Smooth muscle cell (in vitro differentiated cells): ENCODE results near the gene MAN1B1. TPM values are rescaled to one million over a fixed set of nuclear protein-coding genes. Genes with fewer than 3 reads are reported as not detected.

Source experiments
- DNase-seq: peaks from one replicate; lab custom pipeline; 2025; ENCODE audit not compliant: unreplicated experiment; lab: John Stamatoyannopoulos, UW
- H2AFZ ChIP-seq: fragments of 200-600 bp; sonication (generic); 2 replicates; pipeline ENCODE4 v1.6.0; 2016; ENCODE audit warnings: antibody characterized with exemption, low read depth, mild to moderate bottlenecking
- H3F3A ChIP-seq: fragments of 200-600 bp; sonication (generic); 2 replicates; pipeline ENCODE4 v1.6.0; 2017; ENCODE audit warnings: antibody characterized with exemption, low read depth
- H3K27ac ChIP-seq: fragments of 200-600 bp; sonication (generic); 2 replicates; pipeline ENCODE4 v1.5.1; 2016; ENCODE audit warnings: low read depth, mild to moderate bottlenecking
- H3K27me3 ChIP-seq: fragments of 200-600 bp; sonication (generic); 2 replicates; pipeline ENCODE4 v1.6.1; 2016; ENCODE audit warnings: low read depth, mild to moderate bottlenecking
- H3K36me3 ChIP-seq: fragments of 200-600 bp; sonication (generic); 2 replicates; pipeline ENCODE4 v1.5.1; 2016; ENCODE audit warnings: low read depth
- H3K4me1 ChIP-seq: fragments of 200-600 bp; sonication (generic); 2 replicates; pipeline ENCODE4 v1.5.1; 2016; ENCODE audit warnings: low read depth
- H3K4me2 ChIP-seq: fragments of 200-600 bp; sonication (generic); 2 replicates; pipeline ENCODE4 v1.6.0; 2016; ENCODE audit warnings: mild to moderate bottlenecking
- H3K4me3 ChIP-seq: fragments of 200-600 bp; sonication (generic); 2 replicates; pipeline ENCODE4 v1.5.1; 2016; ENCODE audit warnings: mild to moderate bottlenecking
- H3K79me2 ChIP-seq: fragments of 200-600 bp; sonication (generic); 2 replicates; pipeline ENCODE4 v1.6.0; 2016; ENCODE audit warnings: low read depth, mild to moderate bottlenecking
- H3K9ac ChIP-seq: fragments of 200-600 bp; sonication (generic); 2 replicates; pipeline ENCODE4 v1.6.0; 2016; ENCODE audit warnings: low read depth
- H3K9me3 ChIP-seq: fragments of 200-600 bp; sonication (generic); replicated peaks from 2 replicates; pipeline ENCODE4 v1.5.1; 2016; ENCODE audit warnings: low read depth
- H4K20me1 ChIP-seq: fragments of 200-600 bp; sonication (generic); 2 replicates; pipeline ENCODE4 v1.6.0; 2016; ENCODE audit warnings: low read depth
- CTCF ChIP-seq: fragments of 200-600 bp; sonication (generic); IDR thresholded peaks from 2 replicates; pipeline ENCODE4 v1.5.1; 2017; ENCODE audit warnings: borderline replicate concordance, mild to moderate bottlenecking, antibody characterized with exemption; ENCODE audit not compliant: insufficient read depth, poor library complexity, severe bottlenecking
- WGBS: methylation state at CpG from one replicate; pipeline ENCODE4 v1.1.7; 2016; ENCODE audit warnings: low lambda C conversion rate; 5-methylcytosine and 5-hydroxymethylcytosine counted together
- polyA plus RNA-seq: library from polyadenylated mRNA; unstranded; fragments of >200 nt; fragmentation: Nextera tagmentation; extraction: Ambion mirVana; gene quantifications from 2 replicates; pipeline ENCODE4 v1.2.1, GENCODE V29; 2016
- total RNA-seq: library from RNA; depleted of rRNA; stranded (reverse); fragments of >200 nt; gene quantifications from 2 replicates; pipeline ENCODE4 v1.2.3, GENCODE V29; 2014

MAN1B1 gene
- total and polyA plus RNA-seq, 2 experiments from 2014 or later: 62.9 to 97.1 TPM

GRCh38 chr9:137127301-137128157 lies 40.7 kb downstream of the MAN1B1 start:
- Histone ChIP-seq H3K36me3 (no peaks in the 10 kb centered on the region), H3K79me2 (peaks cover 24% of the 10 kb centered on the region), H2AFZ (no peak overlapping the region), H3K9ac (no peak overlapping the region), H3K9me3 (no peaks in the 10 kb centered on the region), H3K27ac (no peak overlapping the region), H3K4me3 (peak overlapping the region; percentile 79), H3K27me3 (no peaks in the 10 kb centered on the region), H4K20me1 (peaks cover 24% of the 10 kb centered on the region), H3F3A (no peaks in the 10 kb centered on the region), H3K4me1 (peaks cover 5% of the 10 kb centered on the region), H3K4me2 (no peak overlapping the region)
- no peak for DNase-seq
- WGBS: 85% methylated on average over 24 of the region's 24 CpGs
- TF ChIP-seq CTCF: no peak

- H3K4me2 ChIP-seq: peak overlapping the region; percentile 90
- no peaks in the 10 kb centered on the region for H3K36me3 ChIP-seq
- no peak for TF ChIP-seq CTCF
- H3K79me2 ChIP-seq: peaks cover 24% of the 10 kb centered on the region
- peaks cover 24% of the 10 kb centered on the region for H4K20me1 ChIP-seq
- H2AFZ ChIP-seq: no peak overlapping the region
- H3K9ac ChIP-seq: no peak overlapping the region
- H3K27me3 ChIP-seq: peaks cover 4% of the 10 kb centered on the region
- H3K4me3 ChIP-seq: peak overlapping the region; percentile 79
- 84% methylated on average over 18 of the region's 19 CpGs for WGBS
- no peak overlapping the region for H3K27ac ChIP-seq
- H3K4me1 ChIP-seq: peaks cover 5% of the 10 kb centered on the region
- H3F3A ChIP-seq: no peaks in the 10 kb centered on the region
- DNase-seq: no peak
- no peaks in the 10 kb centered on the region for H3K9me3 ChIP-seq
Measured at GRCh38 chr9:137128158-137128861, 41.5 kb downstream of the MAN1B1 start.

GRCh38 chr9:137128862-137129455 lies 42.2 kb downstream of the MAN1B1 start:
- H3K36me3 ChIP-seq: no peaks in the 10 kb centered on the region
- peaks cover 20% of the 10 kb centered on the region for H4K20me1 ChIP-seq
- H2AFZ ChIP-seq: peak overlapping the region; percentile 98
- H3K4me1 ChIP-seq: peaks cover 5% of the 10 kb centered on the region
- peak overlapping the region; percentile 79 for H3K4me3 ChIP-seq
- 26% methylated on average over 36 of the region's 37 CpGs for WGBS
- peaks cover 24% of the 10 kb centered on the region for H3K79me2 ChIP-seq
- H3K4me2 ChIP-seq: peak overlapping the region; percentile 90
- H3K27ac ChIP-seq: no peak overlapping the region
- H3K9me3 ChIP-seq: no peaks in the 10 kb centered on the region
- H3K9ac ChIP-seq: peak overlapping the region; percentile 42
- DNase-seq: no peak
- H3F3A ChIP-seq: no peaks in the 10 kb centered on the region
- no peak for TF ChIP-seq CTCF
- peaks cover 8% of the 10 kb centered on the region for H3K27me3 ChIP-seq
